ENCODE measurements around the gene C2orf72. TPM values are rescaled to one million over a fixed set of nuclear protein-coding genes. Genes with fewer than 3 reads are reported as not detected.
"Not testable (repeated sequence)": the region's sequence is repeated elsewhere in the genome, so short reads cannot be mapped to it uniquely, and the experiment has no call there.

C2orf72 gene
- total RNA-seq, 3 donors from 2014 or later (not counting 1 experiment from before 2014, with no cell fraction given), result not detected

DNA sequence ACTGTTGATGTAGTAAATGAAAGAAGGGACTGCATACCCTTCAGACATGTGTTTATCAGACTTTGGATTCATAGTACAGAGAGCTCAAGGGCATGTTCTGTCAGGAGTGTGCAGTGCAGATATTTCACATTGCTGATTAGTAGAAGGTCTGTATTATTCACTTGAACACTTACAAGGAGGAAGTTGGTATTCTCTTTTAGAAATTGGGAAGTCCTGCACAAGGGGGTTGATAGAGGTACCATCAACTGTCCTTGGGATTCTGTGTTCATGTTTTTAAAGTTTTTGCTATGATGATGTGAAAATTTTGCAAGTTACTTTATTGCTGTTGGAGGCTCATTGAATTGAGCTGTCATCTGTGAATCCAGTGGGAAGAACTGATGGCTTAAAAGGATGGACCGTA lies 26.0 kb downstream of the C2orf72 start:
- no peaks in the 10 kb centered on the region for H3K27me3 Mint-ChIP-seq (ENCODE audit: low read depth in 2 of 2)
- H3K36me3 Mint-ChIP-seq, result peaks cover 20% of the 10 kb centered on the region
- no peak overlapping the region for H3K27ac Mint-ChIP-seq
- no peak for ATAC-seq
- Histone ChIP-seq H3K4me3 (ENCODE audit: low read length) (no peak overlapping the region), H3K9me3 (ENCODE audit: control insufficient read depth, insufficient read depth, low read length) (no peaks in the 10 kb centered on the region), H3K27ac (ENCODE audit: low read length) (no peak overlapping the region), H3K36me3 (ENCODE audit: control insufficient read depth, insufficient read depth, low read length) (peaks cover 52% of the 10 kb centered on the region), H3K4me1 (ENCODE audit: control insufficient read depth, insufficient read depth, low read length) (no peaks in the 10 kb centered on the region), H3K27me3 (ENCODE audit: control insufficient read depth, insufficient read depth, low read length) (no peaks in the 10 kb centered on the region)
- no CpG with 5 or more reads among the region's 1 CpG for WGBS (ENCODE audit: insufficient coverage)
- no peaks in the 10 kb centered on the region for H3K9me3 Mint-ChIP-seq
- intact Hi-C loops (cut with micrococcal nuclease), result no loop called here
- no peak overlapping the region for H3K4me3 Mint-ChIP-seq
- TF ChIP-seq, protein P1, sequence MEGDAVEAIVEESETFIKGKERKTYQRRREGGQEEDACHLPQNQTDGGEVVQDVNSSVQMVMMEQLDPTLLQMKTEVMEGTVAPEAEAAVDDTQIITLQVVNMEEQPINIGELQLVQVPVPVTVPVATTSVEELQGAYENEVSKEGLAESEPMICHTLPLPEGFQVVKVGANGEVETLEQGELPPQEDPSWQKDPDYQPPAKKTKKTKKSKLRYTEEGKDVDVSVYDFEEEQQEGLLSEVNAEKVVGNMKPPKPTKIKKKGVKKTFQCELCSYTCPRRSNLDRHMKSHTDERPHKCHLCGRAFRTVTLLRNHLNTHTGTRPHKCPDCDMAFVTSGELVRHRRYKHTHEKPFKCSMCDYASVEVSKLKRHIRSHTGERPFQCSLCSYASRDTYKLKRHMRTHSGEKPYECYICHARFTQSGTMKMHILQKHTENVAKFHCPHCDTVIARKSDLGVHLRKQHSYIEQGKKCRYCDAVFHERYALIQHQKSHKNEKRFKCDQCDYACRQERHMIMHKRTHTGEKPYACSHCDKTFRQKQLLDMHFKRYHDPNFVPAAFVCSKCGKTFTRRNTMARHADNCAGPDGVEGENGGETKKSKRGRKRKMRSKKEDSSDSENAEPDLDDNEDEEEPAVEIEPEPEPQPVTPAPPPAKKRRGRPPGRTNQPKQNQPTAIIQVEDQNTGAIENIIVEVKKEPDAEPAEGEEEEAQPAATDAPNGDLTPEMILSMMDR (IDR thresholded peaks at IDR 0.05), result no peak
- peaks cover 20 to 22% of the 10 kb centered on the region in 2 donors for H3K4me1 Mint-ChIP-seq
- no peak for DNase-seq

- TF ChIP-seq, protein P1 (IDR thresholded peaks at IDR 0.05), result no peak
- Histone ChIP-seq H3K27me3 (ENCODE audit: control insufficient read depth, insufficient read depth, low read length) (no peaks in the 10 kb centered on the region), H3K9me3 (ENCODE audit: control insufficient read depth, insufficient read depth, low read length) (no peaks in the 10 kb centered on the region), H3K4me3 (ENCODE audit: low read length) (no peak overlapping the region), H3K27ac (ENCODE audit: low read length) (no peak overlapping the region), H3K36me3 (ENCODE audit: control insufficient read depth, insufficient read depth, low read length) (peaks cover 70% of the 10 kb centered on the region), H3K4me1 (ENCODE audit: control insufficient read depth, insufficient read depth, low read length) (no peaks in the 10 kb centered on the region)
- Mint-ChIP-seq H3K27me3 (ENCODE audit: low read depth in 2 of 2) (no peaks in the 10 kb centered on the region), H3K27ac (no peak overlapping the region), H3K9me3 (no peaks in the 10 kb centered on the region), H3K4me3 (no peak overlapping the region), H3K4me1 (no peaks in the 10 kb centered on the region), H3K36me3 (peaks cover 25% of the 10 kb centered on the region)
- no peak for ATAC-seq
- intact Hi-C loops (cut with micrococcal nuclease), result no loop called here
- WGBS (ENCODE audit: insufficient coverage), result 85% methylated on average over 1 of the region's 1 CpG
- no peak for DNase-seq
Observed at GRCh38 chr2:231065966-231066365, 28.6 kb downstream of the C2orf72 start.

GRCh38 chr2:231067531-231067930 lies 30.2 kb downstream of the C2orf72 start:
- H3K9me3 ChIP-seq (ENCODE audit: control insufficient read depth, insufficient read depth, low read length); H3K27me3 Mint-ChIP-seq (ENCODE audit: low read depth in 2 of 2); H3K4me3 ChIP-seq (ENCODE audit: low read length); H3K27me3 ChIP-seq (ENCODE audit: control insufficient read depth, insufficient read depth, low read length); H3K4me1 ChIP-seq (ENCODE audit: control insufficient read depth, insufficient read depth, low read length); ATAC-seq; DNase-seq; H3K27ac Mint-ChIP-seq; intact Hi-C loops (cut with micrococcal nuclease); H3K4me3 Mint-ChIP-seq; H3K9me3 Mint-ChIP-seq; H3K27ac ChIP-seq (ENCODE audit: low read length); H3K4me1 Mint-ChIP-seq: not testable (repeated sequence)
- WGBS (ENCODE audit: insufficient coverage), result 92% methylated on average over 8 of the region's 8 CpGs
- peaks cover 25% of the 10 kb centered on the region for H3K36me3 Mint-ChIP-seq
- peaks cover 78% of the 10 kb centered on the region for H3K36me3 ChIP-seq (ENCODE audit: control insufficient read depth, insufficient read depth, low read length)

DNA sequence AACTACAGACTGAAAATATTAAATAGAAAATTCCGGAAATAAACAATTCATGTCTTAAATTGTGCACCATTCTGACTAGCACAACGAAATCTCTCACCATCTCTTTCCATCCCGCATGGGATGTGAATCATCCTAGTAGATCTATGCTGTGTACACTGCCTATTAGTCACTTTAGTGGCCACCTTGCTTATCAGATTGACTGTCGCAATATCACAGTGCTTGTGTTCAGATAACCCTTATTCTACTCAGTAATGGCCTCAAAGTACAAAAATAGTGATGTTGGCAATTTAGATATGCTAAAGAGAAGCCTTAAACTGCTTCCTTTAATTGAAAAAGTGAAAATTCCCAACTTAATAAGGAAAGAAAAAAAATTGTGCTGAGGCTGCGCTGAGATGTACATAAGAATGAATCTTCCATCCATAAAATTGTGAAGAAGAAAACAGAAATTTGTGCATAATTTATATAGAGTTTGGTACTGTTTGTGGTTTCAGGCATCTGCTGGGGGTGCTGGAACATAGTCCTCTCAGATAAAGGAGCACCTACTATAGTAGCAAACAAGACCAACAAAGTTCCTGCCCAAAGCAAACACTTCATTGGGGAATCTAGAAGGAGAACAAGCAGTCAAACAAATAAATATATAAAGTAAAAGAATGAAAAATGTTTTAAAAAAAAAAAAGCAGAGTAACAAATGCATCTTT lies 31.4 kb downstream of the C2orf72 start:
- TF ChIP-seq, protein P1 (IDR thresholded peaks at IDR 0.05), result no peak
- Histone ChIP-seq H3K27me3 (ENCODE audit: control insufficient read depth, insufficient read depth, low read length) (no peaks in the 10 kb centered on the region), H3K36me3 (ENCODE audit: control insufficient read depth, insufficient read depth, low read length) (peaks cover 76% of the 10 kb centered on the region), H3K4me3 (ENCODE audit: low read length) (no peak overlapping the region), H3K4me1 (ENCODE audit: control insufficient read depth, insufficient read depth, low read length) (no peaks in the 10 kb centered on the region), H3K9me3 (ENCODE audit: control insufficient read depth, insufficient read depth, low read length) (no peaks in the 10 kb centered on the region), H3K27ac (ENCODE audit: low read length) (no peak overlapping the region)
- WGBS (ENCODE audit: insufficient coverage), result 100% methylated on average over 4 of the region's 5 CpGs
- no peaks in the 10 kb centered on the region for H3K4me1 Mint-ChIP-seq
- no peaks in the 10 kb centered on the region for H3K9me3 Mint-ChIP-seq
- intact Hi-C loops (cut with micrococcal nuclease), result no loop called here
- H3K27ac Mint-ChIP-seq, result no peak overlapping the region
- no peaks in the 10 kb centered on the region for H3K27me3 Mint-ChIP-seq (ENCODE audit: low read depth in 2 of 2)
- H3K36me3 Mint-ChIP-seq, result peaks cover 18% of the 10 kb centered on the region
- no peak overlapping the region for H3K4me3 Mint-ChIP-seq
- DNase-seq (no peak), ATAC-seq (peak in 1 of 3 donors; percentile 84)

Data from natural killer cell (primary cell).